HG03469 (cell line): ENCODE measurements around the gene DLGAP4.

Source experiments
- ATAC-seq: cut with Tn5 transposase; IDR thresholded peaks from one replicate; pipeline ENCODE4 v1.9.1; 2021; ENCODE audit warnings: mild to moderate bottlenecking, moderate library complexity, moderate number of reproducible peaks; ENCODE audit not compliant: unreplicated experiment

DLGAP4 gene

DNA sequence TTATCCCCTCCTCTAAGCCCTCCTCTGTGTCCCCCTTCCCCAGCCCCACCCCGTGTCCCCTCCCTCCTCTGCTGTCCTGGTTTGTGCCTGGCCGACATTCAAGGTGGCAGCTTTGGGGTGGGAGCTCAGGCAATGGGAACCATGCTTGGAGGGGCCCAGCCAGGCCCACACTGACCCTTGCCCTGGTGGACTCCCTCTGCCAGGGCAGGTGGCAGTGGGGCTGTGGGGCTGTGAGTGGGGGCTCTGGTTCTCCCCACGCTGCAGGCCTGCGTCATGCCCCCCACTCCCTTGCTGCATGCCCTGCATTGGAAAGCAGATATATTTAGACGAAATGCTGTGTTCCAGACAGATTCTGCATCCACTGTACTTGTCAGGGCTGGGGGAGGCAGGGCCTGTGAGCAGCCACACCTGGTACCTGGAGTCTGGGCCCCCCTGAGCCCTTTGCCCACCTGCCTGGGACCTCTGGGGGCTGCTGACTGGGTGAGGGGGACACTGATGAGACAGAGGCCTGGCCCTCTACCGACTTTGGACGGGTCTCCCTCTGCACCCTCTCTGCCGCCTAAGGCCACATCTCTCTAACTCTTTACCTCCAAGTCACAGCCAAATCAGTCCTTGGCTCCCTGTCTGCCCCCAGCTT is 14.2 kb downstream of the DLGAP4 start:
- ATAC-seq: no peak

DNA sequence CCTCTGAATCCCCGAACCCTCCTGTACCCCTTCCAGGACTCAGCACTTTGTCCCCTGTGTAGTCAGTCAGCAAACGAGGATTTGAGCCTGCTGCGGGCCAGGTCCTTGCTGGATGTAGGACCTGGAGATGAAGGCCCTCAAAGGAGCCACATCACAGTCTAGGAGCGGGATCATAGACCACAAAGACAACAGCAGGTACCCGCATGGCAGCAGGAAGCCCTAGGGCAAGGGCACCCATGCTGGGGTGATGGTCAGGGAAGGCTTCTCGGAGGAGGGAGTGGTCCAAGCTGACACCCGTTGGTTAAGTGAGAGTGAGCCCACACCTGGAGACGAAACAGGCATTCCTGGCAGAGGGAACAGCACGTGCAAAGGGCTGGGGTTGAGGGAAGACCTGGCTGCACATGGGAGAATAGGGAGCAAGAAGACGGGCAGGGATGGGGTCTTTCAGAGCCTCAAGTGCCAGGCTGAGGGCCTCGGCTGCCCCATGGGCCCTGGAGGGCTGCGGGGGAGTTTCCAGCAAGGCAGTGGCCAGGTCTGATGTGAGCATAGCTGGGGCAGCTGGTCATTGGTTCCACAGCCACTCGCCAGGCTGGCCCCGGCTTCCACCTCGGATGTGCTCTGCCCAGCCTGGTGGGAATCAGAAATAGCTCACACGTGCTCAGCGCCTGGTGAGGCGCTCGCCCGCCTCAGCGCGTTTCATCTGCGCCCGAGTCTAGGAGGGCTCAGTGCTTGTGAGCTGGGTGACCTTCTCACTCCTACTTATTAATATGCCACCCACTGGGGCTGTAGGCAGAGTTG is 15.0 kb downstream of the DLGAP4 start:
- no peak for ATAC-seq

DNA sequence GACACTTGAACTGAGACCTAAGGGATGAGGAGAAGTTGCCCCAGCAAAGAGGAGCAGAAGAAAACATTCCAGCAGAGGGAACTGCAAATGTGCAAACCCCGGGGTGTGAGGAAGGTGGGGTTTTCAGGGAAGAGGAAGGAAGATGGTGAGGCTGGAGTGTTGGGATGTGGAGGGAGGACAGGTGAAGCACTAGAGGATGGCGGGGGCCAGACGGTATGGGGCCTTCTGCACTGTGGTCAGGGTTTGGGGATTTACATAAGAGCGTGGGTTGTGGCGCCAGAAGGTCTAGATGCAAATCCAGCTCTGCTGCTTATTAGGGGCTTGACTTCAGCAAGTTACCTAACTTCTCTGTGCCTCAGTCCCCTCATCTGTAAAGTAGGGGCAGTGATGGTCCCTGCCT is 16.0 kb downstream of the DLGAP4 start:
- ATAC-seq: no peak

DNA sequence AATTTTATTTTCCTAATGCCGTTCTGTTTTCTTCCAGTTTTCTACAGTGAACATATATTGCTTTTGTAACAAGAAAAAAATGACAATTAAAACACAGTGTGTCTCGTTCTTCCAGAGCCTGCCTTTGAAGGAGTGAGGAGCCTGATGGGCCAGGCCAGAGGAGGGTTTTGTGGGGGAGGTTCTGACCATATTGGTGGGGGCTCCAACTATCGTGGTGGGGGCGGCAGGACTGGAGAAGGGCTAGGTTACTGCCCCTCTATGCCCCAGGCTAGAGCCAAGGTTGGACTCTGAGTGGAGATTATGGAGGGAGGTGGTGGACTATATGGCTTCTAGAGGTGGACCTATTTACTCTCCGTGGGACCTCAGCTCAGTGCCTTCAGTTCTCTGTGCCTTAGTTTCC is 24.0 kb downstream of the DLGAP4 start:
- no peak for ATAC-seq

DNA sequence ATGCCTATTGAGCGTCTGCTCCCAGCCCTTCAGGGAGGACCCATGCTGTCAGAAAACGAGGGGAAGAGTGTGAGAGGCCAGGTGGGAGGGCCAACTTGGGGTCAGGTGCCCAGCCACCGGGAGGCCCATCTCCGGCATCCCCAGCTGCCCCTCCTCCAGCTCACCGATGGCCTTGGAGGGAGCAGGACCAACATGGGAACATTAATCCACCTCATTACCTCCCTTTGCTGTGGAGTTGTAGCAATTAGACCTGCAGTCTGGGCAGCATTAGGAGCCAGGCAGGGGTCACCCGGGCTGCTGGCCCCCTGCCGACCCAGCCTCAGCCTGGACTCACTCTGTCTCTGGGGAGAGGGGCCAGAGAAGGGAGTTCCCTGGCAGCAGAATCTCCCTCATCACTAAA is 25.1 kb downstream of the DLGAP4 start:
- ATAC-seq: no peak

DNA sequence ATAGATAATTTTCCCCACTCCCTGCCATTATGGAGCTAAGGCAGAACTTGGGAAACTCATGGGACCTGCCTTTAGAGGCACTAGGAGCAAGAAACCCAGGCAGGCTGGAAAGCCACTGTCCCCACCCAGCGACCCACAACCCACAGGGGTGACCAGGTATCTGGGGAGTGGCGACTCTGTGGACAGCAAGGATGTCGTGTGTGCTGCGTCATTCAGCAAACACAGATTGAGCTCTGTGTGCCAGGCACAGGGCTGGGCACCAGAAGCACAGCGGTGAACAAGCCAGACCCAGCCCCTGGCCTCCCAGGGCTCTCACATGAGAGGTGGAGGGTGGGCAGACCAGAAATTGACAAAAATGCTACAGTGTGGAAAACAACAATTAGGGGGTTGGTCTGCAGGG is 27.7 kb downstream of the DLGAP4 start:
- ATAC-seq: no peak

DNA sequence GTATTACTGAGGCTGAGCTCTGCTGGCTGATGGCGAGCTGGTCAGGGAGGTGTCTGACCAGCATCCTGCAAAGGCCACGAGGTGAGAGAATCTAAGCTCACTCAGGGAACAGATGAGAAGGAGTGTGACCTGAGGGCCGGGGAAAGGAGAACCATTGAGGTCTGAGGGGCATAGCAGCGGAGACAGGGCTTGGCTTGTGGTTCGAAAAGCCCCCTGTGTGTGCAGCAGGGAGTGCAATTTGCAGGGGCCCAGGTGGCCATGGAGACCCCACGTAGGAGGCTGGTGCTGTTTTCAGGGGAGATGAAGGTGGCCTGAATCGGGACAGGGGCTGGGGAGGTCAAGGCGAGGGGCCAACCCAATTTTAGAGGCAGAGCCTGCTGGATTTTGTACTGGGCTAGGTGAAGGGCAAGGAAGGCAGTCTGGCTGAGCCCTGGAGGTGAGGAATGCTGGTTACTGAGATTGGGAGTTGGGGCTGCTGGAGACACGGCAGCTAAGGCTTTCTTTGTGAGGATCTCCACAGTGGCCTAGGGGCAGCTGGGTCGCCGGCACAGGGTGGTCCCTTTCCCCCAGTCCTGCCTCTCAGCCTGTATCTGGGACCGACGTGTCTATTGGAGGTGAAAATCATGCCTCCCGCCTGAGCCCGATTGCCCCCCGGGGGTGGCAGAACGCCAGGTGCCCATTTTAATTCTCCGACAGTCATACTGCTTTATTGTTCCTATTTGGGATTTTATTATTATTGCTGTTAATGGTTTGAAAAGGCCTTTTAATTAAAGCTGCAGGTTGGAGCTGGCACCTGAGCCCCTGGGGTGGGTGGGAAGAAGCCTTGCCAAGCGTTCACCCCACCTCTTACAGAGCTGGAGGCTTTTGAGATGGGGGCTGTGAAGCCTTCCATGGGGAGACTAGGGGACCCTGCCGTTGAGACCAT is 28.4 kb downstream of the DLGAP4 start:
- no peak for ATAC-seq

DNA sequence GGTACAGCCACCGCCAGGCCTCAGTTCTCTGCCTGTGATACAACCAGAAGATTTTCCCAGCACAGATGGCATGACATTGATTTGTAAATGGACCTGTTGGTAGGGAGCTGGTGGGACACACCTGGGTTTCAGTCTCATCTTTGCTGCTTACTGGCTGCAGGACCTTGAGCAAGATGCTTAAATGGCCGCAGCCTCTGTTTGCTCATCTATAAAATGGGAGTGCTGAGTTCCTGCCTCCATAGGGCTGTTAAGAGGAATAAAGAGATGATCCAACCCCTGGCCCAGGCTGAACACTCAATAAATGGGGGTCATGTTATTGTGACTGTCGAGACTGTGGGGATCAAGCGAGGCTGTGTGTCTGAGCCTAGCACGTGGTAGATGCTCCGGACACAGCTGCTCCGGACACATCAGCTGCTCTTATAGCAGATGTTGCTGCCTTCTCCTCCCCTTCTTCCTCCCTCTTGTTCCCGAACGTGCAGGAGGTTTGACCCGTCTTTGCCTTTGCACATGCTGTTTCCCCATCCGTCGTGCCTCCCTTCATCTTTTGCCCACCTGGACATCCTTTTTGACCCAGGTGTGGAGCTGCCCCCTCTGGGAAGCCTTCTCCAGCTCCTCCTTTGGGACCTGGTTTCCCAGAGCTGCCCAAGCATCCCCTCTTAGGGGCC is 29.2 kb downstream of the DLGAP4 start:
- ATAC-seq: no peak

DNA sequence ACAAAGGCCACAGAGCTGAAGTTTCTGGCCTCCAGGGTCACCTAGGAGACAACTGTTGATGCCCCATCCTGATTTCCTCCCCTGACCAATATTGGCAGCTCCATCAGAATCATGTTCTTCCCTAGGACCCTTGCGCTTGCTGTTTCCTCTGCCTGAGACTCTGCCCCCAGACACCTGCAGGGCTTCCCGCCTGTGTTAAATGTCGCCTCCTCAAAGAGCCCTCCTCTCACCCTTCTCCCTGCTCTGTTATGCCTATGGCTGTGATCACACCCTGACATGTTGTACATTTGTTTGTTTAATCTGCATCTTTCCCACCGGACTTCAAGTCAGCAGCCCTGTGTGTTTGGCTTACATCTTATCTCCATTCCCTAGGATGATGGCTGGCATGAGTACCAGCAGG is 30.1 kb downstream of the DLGAP4 start:
- ATAC-seq: no peak

DNA sequence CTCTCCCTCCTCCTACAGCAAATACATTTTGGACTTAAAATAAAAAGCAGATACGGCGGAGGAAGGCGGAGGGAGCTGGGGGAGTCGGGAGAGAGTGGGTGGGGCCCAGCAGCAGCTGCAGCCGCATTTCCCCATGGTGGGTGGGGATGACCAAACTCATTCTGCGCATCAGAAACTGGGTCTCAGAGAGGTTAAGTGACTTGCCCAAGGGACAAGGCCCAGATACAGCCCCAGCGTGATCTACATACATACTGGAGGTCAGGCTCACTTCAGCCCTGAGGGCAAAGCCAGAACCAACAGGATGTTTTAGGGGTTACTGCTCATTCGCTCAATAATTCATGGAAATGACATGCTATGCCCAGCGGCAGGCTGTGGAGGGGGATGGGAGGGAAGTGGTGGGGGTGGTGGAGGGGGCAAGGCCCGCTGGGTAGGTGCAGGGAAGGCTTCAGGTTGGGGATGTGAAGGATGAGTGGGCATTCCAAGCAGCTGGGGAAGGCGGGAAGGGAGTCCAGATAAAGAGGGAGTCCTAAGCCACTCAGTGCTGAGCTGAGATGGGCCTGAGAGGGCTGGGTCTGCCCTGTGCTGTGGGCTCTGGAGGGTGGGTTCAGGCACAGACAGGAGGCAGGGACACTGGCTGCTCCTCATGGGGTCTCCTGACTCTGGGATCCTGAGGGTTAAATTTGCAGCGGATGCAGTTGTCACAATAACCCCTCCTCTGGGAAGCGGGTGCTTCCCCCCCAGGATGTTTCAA is 31.0 kb downstream of the DLGAP4 start:
- ATAC-seq: no peak

DNA sequence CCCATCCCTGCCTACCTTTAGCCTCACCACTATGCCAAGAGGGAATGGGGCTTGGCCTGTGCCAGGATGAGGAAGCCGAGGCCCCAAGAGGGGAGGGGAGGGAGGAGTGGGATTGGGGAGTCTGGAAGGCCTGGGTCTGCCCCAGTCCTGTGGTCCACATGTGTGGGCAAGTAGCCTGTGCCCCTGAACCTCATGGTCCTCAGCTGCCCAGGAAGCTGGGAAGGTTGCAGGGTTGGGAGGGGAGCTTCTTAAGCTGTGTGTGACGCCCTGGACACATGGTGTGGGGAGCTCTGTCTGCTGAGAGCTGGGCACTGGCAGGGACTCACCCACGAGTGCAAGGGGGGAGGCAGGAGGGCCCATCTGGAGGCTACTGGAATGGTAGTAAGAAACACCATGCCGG is 31.7 kb downstream of the DLGAP4 start:
- no peak for ATAC-seq

DNA sequence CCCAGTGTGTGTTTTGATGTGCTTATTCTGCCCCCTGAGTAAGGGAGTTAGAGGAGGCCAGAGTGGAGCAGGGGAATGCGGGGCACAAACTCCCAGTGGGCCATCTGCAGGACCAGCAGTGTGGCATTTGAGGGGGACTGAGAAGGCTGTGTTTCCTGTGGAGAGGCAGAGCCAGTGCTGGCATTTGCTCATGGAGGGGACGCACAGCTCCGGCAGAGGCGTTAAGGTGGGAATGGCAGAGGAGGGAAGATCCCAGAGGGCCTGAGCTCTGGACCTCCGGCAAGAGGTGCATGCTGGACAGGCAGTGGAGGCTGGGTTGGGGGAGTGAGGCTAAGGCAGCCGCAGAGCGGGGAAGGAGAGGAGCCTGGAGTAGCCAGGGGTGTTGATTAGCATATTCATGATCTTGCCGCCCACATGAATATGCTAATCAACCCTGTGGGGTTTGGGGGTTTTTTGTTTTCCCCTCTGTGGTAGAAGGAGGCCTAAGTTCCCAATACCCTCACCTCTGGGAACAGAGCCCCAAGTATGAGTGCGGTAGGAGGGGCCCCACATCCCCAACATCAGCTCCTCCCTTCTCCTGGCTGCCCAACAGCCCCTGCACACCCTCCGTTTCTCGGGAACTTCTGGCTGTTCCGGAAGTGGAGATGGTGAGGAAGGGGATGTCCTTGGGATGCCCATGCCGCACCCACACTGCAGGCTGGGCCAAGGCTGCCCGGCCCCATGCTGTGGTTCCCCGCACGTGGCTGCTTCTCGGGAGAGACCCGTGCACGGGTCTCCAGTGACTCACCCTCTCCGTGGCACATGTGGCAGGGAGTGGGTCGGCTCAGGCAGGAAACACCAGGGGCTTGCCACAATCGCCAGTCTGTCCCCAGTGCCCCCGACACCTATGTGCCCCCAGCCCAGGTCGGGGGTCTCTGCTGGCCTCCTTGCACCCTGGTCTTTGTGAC is 33.8 kb downstream of the DLGAP4 start:
- ATAC-seq: no peak

DNA sequence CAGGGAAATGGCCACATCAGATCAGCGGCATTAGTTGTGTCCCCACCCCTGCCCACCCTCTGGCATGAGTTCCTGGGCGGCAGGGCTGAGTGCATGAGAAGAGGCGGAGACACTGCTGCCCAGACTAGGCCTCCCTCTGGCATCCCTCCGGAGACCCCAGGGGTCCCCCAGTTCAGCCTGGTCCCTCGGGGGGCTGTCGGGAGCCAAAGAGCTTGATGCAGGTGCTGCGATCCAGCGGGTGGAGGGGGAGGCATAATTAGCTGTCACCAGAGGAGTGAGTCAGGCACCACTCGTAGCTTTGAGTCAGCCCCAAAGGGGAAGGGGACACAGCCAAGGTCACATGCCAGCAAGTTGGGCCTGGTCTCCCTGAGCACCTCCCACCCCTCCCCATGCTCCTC is 34.5 kb downstream of the DLGAP4 start:
- ATAC-seq: no peak

DNA sequence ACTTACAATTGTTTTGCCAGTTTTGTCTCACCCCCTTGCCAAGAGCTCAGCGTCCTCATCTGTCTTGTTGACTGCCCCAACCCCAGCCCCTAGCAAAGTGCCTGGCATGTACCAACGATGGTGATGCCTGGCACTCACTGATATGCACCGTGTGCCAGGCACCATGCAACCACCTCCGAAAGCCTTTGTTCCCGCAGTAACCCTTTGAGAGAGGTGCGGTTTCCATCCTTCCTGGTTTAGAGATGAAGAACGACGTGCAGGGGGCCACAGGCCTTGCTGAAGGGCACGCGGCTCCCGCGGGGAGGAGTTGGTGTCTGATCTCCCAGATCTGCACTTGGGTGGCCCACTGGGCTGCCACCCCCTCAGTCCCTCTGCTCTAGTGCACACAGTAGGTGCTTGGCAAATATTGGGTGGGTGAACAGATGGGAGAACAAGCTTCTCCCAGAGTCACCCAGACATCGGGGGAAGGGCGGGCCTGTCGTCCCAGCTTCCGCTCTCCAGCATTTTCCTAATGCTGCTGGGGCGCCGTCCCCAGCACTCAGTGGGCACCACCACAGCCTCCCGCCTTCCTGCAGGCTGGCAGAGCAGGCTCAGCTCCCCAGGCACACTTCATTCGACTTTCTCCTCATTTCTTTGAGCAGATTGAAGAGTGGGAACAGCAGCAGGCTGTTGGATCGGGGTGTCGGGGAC is 35.3 kb downstream of the DLGAP4 start:
- ATAC-seq: no peak

DNA sequence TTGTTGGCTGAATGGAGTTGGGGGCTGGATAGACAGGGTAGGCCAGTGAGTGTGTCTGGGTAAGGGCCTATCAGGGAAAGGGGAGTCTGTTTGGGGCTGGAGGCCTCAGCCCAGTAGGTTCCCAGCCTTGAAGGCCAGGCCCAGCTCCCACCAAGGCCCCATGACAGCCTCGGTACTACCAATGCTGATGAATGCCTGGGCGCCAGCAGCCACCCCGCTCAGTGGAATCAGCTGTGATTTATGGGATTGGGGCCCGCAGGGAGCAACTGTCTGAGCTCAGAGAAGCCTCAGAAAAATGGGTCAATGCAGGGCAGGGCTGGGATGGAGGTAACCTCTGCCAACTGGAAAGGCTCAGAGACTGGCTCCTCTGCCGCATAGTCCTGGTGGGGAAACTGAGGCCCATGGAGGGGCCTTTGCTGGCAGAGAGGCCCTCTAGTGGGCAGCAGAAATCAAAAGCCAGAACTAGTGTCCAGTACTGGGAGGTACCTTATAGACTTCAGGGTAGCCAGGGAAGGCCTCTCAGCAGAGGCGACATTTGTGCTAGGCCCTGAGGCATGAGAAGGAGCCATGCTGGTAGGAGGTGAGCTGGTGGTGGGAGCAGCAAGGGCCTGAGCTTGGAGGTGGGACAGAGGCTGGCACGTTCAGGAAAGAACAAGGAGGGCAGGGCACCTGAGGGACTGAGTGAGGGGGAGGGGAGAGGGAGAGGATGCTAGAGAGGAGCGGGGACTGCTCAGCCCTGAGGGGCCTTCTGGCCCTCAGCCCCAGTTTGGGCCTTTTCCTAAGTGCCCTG is 36.4 kb downstream of the DLGAP4 start:
- no peak for ATAC-seq

DNA sequence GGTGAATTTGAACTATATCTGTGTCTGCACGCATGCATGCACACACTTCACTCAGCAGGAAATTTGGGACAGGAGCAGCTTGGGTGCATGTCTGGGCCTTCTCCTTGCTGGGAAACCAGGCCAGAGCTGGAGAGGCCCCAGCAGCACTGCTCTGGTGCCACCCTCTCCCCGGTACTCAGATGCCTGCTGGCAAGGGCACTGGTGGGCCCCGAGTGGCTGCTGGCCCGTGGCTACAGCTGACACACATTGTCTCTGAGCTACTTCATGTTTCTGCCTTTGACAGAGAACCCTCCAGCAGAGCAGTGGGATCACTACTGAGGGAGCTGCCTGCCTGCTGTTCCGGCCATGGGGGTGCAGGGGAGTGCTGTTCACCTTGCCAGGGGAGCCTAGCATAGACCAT is 37.5 kb downstream of the DLGAP4 start:
- no peak for ATAC-seq

DNA sequence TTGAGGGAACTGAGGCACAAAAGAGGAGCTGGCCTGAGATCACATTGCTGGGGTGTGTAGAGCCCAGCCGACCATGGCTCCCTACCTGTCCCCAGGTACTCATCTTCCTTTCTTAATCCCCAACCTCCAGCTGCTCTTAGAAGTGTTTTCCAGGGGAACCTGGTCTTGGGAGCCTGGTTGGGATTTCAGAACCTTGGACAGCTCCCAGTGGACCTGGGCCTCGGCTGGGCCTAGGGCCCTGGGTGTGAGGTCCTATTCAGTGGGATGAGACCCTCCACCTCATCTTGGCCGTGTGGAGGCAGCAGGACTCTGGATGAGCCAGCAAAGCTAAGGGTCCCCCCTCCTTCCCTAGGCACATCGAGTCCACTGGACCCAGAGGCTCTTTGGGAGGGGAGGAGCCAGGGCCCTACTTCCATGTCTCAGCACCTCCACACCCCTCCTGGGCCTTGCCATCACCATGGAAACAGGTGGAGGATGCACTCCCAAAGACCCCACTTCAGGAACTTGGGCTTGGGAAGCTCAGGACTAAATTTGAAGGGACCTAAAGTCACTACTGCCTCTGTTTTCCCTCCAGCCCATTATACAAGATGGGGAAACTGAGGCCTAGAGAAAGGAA is 38.5 kb downstream of the DLGAP4 start:
- ATAC-seq: no peak
